Tongue (tissue), 2 donors: ENCODE measurements around the gene CSMD2. TPM values are rescaled to one million over a fixed set of nuclear protein-coding genes. Genes with fewer than 3 reads are reported as not detected.

Source experiments
- DNase-seq: peaks from one replicate; pipeline ENCODE4 v3.0.0-alpha.2; 2015
- total RNA-seq: library from RNA; depleted of rRNA; stranded (reverse); fragments of >200 nt; gene quantifications from one replicate; pipeline ENCODE4 v1.2.3, GENCODE V29; 2014

CSMD2 gene
- total RNA-seq, 1 donor from 2014 or later, result 2.1 TPM

DNA sequence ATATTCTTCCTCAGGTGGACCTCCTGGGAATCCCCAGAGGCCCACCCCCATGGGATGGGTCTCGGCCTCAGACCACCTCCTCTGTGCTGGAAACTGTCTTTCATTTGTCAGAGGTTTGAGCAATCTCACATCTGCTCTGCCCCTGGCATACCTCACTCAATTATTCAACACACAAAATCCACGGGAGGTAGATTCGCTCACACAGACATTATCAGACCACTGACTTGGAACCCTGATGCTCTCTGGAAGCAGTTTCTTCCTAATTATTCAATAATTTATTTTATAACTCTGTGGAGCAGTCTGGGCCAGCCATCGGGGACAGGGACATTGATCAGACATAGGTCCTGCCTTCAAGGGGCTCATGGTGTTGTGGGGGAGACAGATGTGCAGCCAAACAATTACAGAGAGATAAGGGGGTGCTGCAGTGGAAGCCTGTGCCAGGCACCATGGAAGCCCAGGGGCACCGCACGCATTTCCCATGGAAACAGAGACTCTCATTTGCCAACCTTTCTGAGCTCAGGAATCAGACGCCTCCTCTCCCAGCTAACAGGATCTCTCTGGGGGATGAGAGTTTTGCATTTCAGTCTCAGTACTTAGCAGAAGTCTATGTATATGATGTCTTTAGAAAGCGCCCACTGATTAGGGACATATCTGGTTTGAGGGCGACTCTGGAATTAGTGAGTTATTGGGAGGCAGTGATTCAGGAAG lies 204.7 kb downstream of the CSMD2 start:
- DNase-seq, result no peak

DNA sequence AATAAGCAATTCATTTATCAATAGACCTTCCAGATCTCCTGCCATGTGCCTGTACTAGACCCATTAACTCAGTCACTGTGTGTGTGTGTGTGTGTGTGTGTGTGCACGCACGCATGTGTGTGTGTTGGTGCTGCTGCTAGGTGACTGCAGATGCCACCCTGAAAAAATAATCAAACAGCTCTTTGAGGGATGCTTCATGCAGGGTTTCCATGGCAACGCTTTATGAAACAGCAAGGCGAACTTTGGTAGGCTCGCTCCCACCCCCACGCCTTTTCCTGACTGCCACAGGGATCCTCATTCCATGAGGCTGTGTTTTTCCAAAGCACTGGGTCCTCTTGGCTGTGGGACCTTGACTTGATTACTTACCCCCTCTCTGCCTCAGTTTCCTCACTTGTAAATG lies 207.2 kb downstream of the CSMD2 start:
- DNase-seq, result no peak

DNA sequence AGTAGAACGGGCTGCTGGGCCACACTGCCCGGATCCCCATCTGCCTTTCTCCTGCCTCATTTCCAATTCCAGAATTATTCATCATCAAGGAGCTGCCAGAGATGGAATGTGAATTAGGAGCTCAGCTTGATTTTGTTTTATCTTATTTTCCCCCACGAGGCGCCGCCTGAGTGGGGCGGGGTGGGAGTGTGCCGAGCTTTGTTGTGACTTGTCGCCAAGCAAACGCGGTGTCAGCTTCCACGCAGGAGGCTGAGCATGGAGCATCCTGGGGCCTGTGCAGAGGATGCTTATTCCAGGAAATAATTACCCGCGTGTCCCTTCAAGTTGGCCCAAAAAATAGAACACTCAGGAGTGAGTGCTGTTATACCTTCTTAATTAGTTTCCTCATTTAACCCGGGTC lies 209.9 kb downstream of the CSMD2 start:
- no peak for DNase-seq

DNA sequence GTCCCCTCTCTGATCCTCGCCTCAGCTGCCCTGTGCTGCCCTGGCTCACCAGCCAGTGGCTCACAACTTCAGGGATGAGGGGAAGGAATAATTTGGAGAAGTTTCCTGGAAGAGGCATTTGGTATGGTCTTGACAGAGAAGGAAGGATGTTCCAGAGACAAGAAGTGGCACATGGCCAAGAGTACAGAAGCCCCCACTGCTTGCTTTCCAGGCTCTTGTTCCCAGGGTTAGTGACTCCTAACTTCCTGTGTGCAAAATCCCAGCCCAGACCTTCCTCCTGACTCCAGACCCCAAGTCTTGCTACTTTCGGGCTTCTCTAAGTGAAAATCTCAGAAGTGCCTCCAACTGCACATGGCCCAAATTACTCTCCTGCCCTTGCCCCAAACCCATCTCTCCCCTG lies 215.5 kb downstream of the CSMD2 start:
- DNase-seq, result no peak

DNA sequence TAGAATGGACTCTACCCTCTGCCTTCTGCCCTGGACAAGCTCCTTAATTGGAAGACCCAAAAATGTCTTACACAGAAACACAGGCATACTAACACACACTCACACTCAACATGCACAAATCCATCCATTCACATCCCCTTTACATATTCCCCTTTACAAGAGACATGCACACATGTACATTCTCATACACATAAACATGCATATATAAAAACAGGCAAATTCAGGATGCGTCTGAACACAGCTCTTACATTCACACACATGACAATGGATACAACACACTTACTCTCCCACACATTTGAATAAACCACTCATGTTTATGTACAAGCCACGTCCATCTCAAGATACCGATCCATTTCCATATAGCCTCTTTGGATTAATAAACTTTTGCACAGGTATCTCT lies 216.7 kb downstream of the CSMD2 start:
- DNase-seq, result no peak

DNA sequence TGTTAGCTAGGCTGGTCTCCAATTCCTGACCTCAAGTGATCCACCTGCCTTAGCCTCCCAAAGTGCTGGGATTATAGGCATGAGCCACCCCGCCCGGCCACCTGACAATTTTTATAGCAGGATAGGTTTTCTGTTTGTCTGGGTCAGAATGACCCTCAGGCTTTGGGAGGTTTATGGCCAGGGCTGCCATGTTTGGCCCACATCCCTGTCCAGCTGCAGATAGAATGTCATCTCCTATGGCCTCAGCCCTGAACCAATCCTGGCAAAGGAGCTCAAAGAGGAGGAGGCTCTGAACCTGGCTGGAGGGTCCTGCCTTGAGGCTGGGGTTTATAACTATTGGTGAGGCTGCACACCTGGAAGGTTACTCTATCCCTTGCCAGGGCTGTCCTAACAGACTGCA lies 218.2 kb downstream of the CSMD2 start:
- no peak for DNase-seq

DNA sequence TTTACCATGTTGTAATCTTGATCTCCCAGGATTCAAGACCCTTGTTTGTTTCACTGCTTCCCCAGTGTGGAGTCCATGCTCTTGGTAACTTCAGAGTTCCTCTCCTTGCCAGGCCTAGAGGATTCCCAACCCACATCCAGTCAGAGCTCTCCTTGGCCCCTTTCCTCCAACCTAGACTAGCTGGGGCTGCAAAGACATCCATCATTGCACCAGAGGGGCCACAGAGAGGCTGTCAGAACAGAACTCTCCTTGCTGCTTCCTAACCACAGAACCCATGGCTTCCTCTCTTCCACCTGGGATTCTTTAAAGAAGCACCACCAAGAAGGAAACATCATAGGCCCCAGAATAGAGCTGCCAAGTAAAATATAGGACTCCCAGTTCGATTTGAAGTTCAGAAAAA lies 220.2 kb downstream of the CSMD2 start:
- DNase-seq, result no peak

DNA sequence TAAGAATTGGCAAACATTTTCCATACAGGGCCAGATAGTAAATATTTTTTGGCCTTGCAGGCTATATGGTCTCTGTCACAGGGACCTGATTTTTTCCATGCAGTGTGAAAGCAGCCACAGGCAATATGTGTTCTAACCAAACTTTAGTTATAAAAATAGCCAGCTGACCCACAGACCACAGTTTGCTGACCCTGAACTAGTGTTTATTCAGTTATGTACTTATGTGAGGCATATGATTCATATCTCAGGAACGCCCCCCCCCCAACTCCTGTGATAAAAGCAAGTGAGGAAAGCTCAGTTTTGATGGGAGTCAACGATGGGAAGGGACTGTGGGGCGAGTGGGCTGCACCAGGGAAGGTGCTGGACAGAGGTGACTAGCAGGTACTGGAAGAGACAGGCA lies 221.1 kb downstream of the CSMD2 start:
- DNase-seq, result no peak

DNA sequence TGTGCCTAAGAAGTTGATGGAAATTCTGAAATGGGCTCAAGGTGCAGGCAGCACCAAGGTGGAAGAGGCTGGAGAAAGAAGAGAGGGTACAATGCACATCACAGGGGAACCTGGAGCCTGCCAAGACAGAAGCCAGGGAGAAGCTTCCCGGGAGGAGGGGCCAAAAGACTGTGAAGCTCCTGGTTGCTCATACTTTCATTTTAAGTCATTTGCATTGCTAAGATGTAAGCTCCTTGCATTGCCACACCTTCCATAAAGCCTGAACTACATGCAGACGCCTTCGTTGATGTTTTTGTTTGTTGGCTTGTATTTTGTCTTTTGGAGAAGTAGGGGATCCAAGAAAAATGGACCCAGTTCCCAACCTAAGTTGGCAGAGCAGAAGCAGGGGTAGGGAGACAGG lies 232.2 kb downstream of the CSMD2 start:
- no peak for DNase-seq

DNA sequence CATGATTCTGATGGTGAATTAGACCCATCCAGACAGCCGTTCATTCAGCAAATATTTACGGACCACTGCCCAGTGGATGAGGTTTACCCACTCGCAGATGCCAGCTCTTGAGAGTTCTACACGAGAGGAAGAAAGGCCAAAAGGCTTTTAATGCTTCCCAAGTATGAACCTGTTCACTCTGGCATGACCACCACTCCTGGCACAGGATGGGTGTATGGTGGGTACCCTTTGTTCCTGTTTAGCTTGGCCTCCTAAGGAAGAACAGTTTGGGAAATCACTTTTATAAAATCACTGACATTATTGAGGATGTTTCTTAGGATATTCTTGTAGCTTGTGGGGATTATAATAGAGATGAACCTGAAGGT lies 233.9 kb downstream of the CSMD2 start:
- DNase-seq, result no peak

DNA sequence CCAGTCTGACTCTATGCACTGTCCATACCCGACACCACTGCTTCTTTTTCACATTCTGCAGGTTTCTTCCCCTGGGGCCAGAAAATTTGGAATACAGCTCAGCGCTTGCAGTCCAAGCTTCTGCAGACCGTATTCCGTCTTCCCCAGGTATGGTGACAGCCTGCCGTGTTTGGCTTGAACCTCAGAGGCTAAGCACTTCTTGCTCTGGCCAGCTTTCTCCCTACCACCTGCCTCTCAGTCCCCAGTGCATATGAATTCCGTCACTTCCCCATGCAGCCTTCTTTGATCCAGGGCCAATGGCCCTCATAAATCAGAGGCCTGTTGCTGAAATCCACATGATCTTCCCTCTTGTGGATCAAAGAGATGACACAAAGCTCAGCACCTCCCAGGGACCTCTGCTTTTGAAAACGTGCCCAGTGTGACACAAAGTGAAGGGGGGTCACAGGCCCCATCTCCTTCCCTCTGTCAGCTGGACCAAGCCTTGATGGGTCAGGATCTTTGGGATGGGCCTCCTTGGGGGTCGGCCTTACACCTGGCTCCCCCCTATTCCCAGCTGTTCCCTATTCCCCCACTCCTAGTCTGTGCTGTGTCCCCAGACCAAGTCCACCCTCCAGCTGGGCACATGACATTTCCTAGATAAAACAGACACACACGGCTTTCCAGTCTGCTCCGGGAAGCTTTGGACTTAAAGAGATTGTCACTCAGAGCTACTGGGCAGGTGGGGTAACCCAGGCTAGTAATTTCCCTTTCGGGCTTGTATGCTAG lies 234.5 kb downstream of the CSMD2 start:
- peak; percentile 59 for DNase-seq

DNA sequence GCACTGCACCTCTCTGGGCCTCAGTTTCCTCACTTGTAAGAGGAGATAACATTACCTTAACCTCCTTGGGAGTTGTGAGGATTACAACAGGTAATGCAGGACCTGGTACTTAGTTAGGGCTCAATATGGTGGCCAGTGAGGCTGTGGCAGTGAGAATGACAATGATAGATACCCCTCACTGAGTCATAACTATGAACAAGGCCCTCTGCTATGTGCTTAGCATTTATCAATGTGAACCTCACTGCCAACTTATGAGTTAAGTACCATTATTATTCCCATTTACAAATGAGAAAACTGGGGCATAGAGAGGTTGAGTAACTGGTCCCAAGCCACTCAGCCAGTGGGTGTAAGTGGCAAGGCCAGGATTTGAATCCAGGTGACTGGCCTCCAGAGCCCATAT lies 236.8 kb downstream of the CSMD2 start:
- no peak for DNase-seq

DNA sequence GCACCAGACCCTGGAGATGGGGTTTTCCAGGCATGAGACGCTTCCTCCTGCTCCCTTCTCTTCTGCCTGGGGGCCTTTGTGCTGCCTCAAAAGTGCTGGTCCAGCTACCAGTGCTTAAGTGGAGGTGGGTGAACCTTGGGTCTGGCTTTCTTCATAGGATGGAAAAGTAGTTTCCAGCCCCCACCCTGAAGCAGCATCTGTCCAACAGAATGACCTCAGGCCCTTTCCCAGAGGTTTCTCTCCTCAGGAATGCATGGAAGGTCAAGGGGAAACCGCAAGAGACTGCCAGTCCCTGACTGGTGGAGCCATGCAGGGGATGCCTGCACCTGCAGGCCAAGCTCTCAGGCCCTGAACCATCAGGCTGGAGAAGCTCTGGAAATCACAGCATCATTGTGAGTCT lies 237.3 kb downstream of the CSMD2 start:
- no peak for DNase-seq

DNA sequence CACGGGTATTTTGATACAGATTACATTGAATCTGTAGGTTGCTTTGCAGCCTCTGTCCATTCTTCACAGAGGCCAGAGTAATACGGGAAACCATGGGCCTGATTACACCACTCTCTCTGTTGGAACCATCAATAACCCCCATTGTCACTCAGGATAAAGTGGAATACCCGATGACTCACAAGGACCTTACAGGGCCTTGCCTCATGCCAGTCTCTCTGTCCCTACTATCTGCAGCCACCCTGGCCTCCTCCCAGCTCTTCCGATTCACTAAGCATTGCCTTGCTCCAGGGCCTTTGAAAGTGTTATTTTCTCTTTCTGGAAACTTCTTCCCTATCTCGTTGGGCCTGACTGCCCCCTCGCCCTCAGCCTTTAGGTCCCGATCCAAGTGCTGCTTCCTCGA lies 239.4 kb downstream of the CSMD2 start:
- DNase-seq, result no peak

DNA sequence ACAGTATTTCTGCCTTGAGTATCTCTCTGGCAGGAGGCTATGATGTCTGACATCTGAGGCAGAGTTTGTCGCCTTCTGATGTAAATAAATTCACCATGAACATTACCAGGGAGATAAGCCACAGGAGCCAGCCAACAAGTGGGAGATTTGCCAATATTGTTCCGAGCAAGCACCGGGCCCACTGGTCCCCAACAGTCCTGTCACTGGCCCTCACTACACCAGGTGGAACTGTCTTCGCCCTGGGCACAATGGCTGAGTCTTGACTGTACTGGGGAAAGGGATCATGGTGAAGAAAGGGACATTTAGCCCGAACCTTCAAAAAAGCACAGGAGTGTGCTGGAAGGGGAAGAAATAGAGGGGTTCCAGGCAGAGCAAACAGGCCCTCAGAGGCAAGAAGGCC lies 243.7 kb downstream of the CSMD2 start:
- no peak for DNase-seq

DNA sequence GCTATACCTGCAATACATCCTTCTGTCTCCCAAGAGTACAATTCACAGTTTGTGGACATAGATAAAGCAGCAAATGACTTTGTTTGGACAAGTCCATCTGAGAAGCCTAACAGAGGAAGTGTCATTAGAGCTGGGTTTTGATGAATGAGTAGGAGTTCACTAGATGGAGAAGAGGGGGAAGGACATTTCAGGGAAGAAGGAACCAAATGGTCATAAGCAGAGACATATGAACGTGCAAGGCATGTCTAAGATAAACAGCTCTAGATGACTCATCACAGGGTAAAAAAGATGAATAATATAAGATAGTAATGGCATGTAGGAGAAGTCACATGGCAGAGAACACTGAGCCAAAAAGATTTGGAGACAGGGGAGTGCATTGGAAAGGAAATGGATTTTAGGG lies 246.7 kb downstream of the CSMD2 start:
- no peak for DNase-seq

DNA sequence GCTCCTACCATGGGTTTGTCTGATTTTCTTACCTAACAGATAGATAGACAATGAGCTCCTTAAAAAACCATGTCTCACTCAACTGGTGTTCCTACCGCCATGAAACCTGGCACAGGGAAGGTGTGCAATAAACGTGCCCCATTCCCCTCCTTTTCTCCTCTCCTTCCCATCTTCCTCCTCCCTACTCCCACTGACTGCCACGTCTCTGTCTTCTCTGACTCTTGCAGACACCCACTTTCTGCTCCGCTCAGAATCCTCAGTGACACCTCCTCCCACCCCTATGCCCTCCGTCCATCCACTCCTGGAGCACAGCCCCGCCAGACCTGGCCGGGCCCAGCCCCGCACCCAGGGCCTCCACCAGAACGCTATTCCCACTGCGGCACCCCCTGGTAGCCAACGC lies 248.2 kb downstream of the CSMD2 start:
- DNase-seq, result no peak

DNA sequence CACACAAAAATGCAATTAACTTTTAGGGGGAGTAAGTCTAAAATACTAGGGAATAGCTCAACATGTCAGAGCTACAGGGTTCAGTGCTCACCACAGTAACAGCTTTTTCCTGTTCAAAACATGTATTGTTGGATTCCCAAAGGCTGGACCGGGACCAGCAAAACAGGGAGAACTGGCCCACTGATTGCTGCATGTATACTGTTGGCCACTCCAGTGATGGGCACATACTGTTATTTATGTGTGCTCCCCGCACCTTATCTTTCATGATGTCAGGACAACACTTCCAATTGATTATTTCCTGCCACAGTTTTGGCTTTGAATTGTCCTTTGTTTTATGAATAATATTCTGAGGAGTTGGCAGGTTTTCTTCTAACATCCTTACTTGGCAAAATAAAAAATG lies 250.5 kb downstream of the CSMD2 start:
- no peak for DNase-seq

DNA sequence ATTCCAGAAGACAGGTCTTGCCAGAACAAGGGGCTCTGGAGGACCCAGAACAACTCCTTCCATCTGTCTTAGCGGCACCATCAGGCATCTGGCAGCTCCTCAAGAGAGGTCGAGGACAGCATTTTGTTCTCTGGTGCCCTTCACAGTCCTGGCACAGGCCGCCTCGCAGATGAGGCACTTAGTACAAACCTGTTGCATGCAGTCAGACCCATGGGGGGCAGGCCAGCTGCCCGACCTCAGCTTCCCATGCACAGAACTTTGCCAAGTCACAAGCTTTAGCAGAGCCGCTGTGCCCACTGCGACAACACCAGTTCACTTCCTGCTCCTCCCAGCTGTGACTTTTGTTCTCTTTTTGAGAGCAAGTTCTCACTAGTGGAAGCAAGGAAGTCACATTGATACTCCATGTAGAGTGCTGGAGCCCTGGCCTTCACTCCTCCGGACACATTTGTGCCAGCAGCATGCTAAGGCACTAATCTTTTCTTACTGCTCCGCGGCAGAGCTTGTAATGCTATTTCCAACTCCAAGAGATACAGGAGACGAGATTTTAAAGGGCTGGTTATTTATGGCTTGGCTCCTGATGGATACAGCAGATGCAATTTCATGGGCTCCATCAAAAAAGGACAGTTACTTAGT lies 256.6 kb downstream of the CSMD2 start:
- peak; percentile 45 for DNase-seq

DNA sequence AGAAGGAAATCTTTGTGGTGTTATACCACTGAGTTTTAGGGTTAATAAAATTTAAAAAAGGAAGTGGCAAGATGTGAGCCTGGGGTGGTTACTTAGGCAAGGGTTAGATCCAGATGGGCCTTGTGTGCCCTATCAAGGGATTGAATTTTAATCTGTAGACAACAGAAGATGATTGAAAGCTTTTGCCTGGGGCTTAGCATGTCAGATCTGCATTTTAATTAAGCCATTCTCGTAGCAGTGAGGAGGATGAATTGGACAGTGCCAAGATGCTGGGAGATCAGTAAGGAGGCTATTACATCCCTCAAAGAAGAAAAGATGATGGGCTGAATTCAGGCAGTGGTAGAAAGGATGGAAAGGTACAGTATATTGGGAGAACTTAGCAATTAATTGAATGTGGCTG lies 258.9 kb downstream of the CSMD2 start:
- DNase-seq, result no peak

DNA sequence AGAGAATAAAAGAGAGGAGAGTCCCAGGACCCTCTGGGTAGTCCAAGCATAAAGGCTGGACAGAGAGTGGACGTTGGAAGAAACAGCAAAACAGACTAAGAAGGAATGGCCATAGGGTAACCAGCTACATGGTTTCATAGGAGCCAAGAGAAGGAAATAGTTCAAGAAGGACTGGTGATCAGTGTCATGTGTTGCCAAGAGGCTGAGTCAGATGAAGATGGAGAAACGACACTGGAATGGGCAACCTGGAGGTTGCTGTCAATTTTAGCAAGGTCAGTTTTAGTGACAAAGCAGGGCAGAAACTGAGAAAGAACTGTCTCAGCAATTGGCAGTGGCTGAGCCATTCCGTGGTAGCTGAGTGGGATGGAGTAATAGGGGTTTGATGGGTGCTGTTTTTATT lies 259.8 kb downstream of the CSMD2 start:
- DNase-seq, result no peak

DNA sequence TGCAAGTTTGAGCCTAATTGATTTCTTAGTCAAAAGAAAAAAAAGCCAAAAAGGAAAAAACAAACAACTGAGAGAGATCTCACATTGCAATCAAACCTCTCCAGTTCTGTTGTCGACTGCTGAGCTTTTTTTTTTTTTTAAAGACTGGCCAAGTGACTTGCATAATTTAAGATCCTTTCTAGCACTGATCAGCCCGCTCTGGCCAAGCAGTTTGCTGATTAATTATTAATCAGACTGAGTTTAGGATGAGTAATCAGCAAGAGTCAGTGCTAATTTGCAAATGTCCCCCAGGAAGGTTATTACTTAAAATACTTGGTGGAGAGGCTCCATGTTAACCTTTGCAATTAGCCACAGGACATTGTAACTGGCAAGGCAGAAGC lies 261.8 kb downstream of the CSMD2 start:
- DNase-seq, result no peak

DNA sequence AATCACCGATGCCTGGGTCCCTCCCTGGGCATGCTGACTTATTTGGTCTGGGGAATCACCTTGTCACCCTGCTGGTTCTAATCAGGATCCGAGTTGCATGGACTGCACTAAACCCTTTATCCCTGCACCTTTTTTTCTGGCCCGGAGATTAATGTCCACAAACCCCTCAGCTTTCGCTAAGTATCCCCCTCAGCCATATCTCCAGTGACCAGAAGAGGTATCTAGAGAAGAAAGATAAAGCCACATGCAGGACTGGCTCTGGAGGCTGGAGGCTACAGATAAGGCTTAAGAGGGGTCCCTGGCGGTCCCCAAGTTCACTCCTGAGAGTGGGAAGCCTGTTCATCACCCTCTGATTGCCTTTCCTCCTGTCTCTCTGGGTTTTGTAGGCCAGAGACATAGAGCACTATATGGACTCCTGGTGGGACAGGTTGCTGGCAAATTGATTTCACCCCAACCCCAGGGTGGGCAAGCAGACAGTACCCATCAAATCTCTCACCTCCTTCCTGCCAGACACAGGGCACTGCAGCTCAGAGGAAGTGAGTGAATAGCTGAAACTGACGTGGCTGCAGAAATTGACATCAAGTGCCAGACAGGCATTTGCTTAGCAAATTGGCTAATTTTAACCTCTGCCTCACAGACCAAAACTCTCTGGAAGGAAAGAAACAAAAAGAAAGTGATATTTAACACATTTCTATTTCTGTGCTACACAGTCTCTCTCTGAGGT lies 262.4 kb downstream of the CSMD2 start:
- DNase-seq, result no peak
